ENCODE measurements around the gene CEP41.

- TF ChIP-seq POLR2A (IDR thresholded peaks at IDR 0.05), result no peak
- TF ChIP-seq, protein P1, sequence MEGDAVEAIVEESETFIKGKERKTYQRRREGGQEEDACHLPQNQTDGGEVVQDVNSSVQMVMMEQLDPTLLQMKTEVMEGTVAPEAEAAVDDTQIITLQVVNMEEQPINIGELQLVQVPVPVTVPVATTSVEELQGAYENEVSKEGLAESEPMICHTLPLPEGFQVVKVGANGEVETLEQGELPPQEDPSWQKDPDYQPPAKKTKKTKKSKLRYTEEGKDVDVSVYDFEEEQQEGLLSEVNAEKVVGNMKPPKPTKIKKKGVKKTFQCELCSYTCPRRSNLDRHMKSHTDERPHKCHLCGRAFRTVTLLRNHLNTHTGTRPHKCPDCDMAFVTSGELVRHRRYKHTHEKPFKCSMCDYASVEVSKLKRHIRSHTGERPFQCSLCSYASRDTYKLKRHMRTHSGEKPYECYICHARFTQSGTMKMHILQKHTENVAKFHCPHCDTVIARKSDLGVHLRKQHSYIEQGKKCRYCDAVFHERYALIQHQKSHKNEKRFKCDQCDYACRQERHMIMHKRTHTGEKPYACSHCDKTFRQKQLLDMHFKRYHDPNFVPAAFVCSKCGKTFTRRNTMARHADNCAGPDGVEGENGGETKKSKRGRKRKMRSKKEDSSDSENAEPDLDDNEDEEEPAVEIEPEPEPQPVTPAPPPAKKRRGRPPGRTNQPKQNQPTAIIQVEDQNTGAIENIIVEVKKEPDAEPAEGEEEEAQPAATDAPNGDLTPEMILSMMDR (IDR thresholded peaks at IDR 0.05), result no peak
These were observed 71.6 kb downstream of the CEP41 start for GRCh38 chr7:130369110-130369711.

Measured in uterus (tissue), 2 donors.